ENCODE results near the gene CFAP90. TPM values are rescaled to one million over a fixed set of nuclear protein-coding genes. Genes with fewer than 3 reads are reported as not detected.

CFAP90 gene
- total and polyA plus RNA-seq, 2 donors from 2014 or later: 3.6 to 7.7 TPM

GRCh38 chr5:7851617-7852289 lies 820 bp upstream of the CFAP90 start:
- no peak overlapping the region for H3K27ac ChIP-seq (ENCODE audit: low read depth in 2 of 2, low read length in 2 of 2)
- H3K9me3 ChIP-seq (ENCODE audit: control insufficient read depth in 2 of 3, insufficient read depth in 1 of 3, low read length in 3 of 3): no peaks in the 10 kb centered on the region
- no peaks in the 10 kb centered on the region for H3K27me3 ChIP-seq (ENCODE audit: control insufficient read depth, insufficient read depth, low read length)
- intact Hi-C loops (cut with DNase I): no loop called here
- H3K9ac ChIP-seq (ENCODE audit: low read length in 3 of 3): no peak overlapping the region
- peaks cover 0 to 8% (median 6%) of the 10 kb centered on the region in 3 donors for H3K4me1 ChIP-seq (ENCODE audit: control insufficient read depth in 2 of 3, insufficient read depth in 2 of 3, low read depth in 1 of 3, low read length in 3 of 3)
- DNase-seq: no peak
- H3K36me3 ChIP-seq (ENCODE audit: control insufficient read depth in 2 of 3, insufficient read depth in 3 of 3, low read length in 3 of 3): no peaks in the 10 kb centered on the region
- no peak for FAIRE-seq
- peak overlapping the region; percentile 34 to 66 (median 51) for H3K4me3 ChIP-seq (ENCODE audit: low read length in 3 of 3)
- no peak for TF ChIP-seq CTCF (IDR thresholded peaks at IDR 0.05; ENCODE audit: borderline replicate concordance, extremely low read depth, insufficient read depth)

- DNase-seq (no peak), FAIRE-seq (no peak)
- Histone ChIP-seq H3K27ac (ENCODE audit: low read depth in 2 of 2, low read length in 2 of 2) (peak overlapping the region in 1 of 2 donors; percentile 14), H3K9me3 (ENCODE audit: control insufficient read depth in 2 of 3, insufficient read depth in 1 of 3, low read length in 3 of 3) (no peaks in the 10 kb centered on the region), H3K9ac (ENCODE audit: low read length in 3 of 3) (no peak overlapping the region), H3K4me3 (ENCODE audit: low read length in 3 of 3) (peak overlapping the region; percentile 34 to 66 (median 51)), H3K4me1 (ENCODE audit: control insufficient read depth in 2 of 3, insufficient read depth in 2 of 3, low read depth in 1 of 3, low read length in 3 of 3) (peaks cover 0 to 8% (median 6%) of the 10 kb centered on the region in 3 donors), H3K36me3 (ENCODE audit: control insufficient read depth in 2 of 3, insufficient read depth in 3 of 3, low read length in 3 of 3) (no peaks in the 10 kb centered on the region), H3K27me3 (ENCODE audit: control insufficient read depth, insufficient read depth, low read length) (no peaks in the 10 kb centered on the region)
- intact Hi-C loops (cut with DNase I): no loop called here
- TF ChIP-seq CTCF (IDR thresholded peaks at IDR 0.05; ENCODE audit: borderline replicate concordance, extremely low read depth, insufficient read depth): no peak
These were observed 283 bp upstream of the CFAP90 start for GRCh38 chr5:7851240-7851592.

- Histone ChIP-seq H3K36me3 (ENCODE audit: control insufficient read depth in 2 of 3, insufficient read depth in 3 of 3, low read length in 3 of 3) (no peaks in the 10 kb centered on the region), H3K9me3 (ENCODE audit: control insufficient read depth in 2 of 3, insufficient read depth in 1 of 3, low read length in 3 of 3) (no peaks in the 10 kb centered on the region), H3K9ac (ENCODE audit: low read length in 3 of 3) (peak overlapping the region in 1 of 3 donors; percentile 37), H3K4me3 (ENCODE audit: low read length in 3 of 3) (peak overlapping the region; percentile 41 to 55 (median 52)), H3K4me1 (ENCODE audit: control insufficient read depth in 2 of 3, insufficient read depth in 2 of 3, low read depth in 1 of 3, low read length in 3 of 3) (peaks cover 0 to 8% (median 6%) of the 10 kb centered on the region in 3 donors), H3K27ac (ENCODE audit: low read depth in 2 of 2, low read length in 2 of 2) (no peak overlapping the region), H3K27me3 (ENCODE audit: control insufficient read depth, insufficient read depth, low read length) (no peaks in the 10 kb centered on the region)
- intact Hi-C loops (cut with DNase I): no loop called here
- FAIRE-seq (no peak), DNase-seq (peak in 4 of 5 donors; percentile 72 to 84 (median 74))
- TF ChIP-seq CTCF (IDR thresholded peaks at IDR 0.05; ENCODE audit: borderline replicate concordance, extremely low read depth, insufficient read depth): peak; percentile 25
These were observed 1.1 kb downstream of the CFAP90 start for GRCh38 chr5:7849681-7850394.
